Progenitor cell of endocrine pancreas (in vitro differentiated cells): Measurements from ENCODE around the gene E4F1. TPM values are rescaled to one million over a fixed set of nuclear protein-coding genes. Genes with fewer than 3 reads are reported as not detected.

Experiments
- DNase-seq: peaks from one replicate; pipeline ENCODE4 v3.0.0; 2021; ENCODE audit warnings: low spot score; ENCODE audit not compliant: unreplicated experiment
- H3K27ac Mint-ChIP-seq: 2 replicates; pipeline ENCODE4 v1.8.0; 2021; ENCODE audit warnings: mild to moderate bottlenecking, moderate library complexity, mixed read lengths
- H3K27me3 Mint-ChIP-seq: 2 replicates; pipeline ENCODE4 v1.8.0; 2021; ENCODE audit warnings: mixed read lengths
- H3K36me3 Mint-ChIP-seq: 2 replicates; pipeline ENCODE4 v1.8.0; 2022; ENCODE audit warnings: mixed read lengths; ENCODE audit not compliant: insufficient read depth
- H3K4me1 Mint-ChIP-seq: 2 replicates; pipeline ENCODE4 v1.8.0; 2021; ENCODE audit warnings: low read depth, mixed read lengths
- H3K4me3 Mint-ChIP-seq: 2 replicates; pipeline ENCODE4 v1.8.0; 2021; ENCODE audit warnings: low read depth, mild to moderate bottlenecking, moderate library complexity, mixed read lengths
- H3K9me3 Mint-ChIP-seq: 2 replicates; pipeline ENCODE4 v1.8.0; 2021; ENCODE audit warnings: low read depth, mixed read lengths
- CTCF ChIP-seq: fragments of 200-600 bp; sonication (generic); IDR thresholded peaks from one replicate; pipeline ENCODE4 v1.5.0; 2021; ENCODE audit warnings: antibody characterized with exemption, mild to moderate bottlenecking; ENCODE audit not compliant: unreplicated experiment
- total RNA-seq: library from RNA; stranded (reverse); gene quantifications from 2 replicates; pipeline ENCODE4 v1.2.1, GENCODE V29; 2021

Gene E4F1
- total RNA-seq, 1 donor from 2014 or later, result 33.7 TPM

GRCh38 chr16:2210386-2211365 lies 12.7 kb upstream of the E4F1 start, which contains the start of gene BRICD5:
BRICD5 (minus strand) TSS chr16:2210863; CDS start chr16:2210833, 30 bp downstream.
- no peaks in the 10 kb centered on the region for H3K27me3 Mint-ChIP-seq
- no peaks in the 10 kb centered on the region for H3K9me3 Mint-ChIP-seq
- peaks cover 4% of the 10 kb centered on the region for H3K36me3 Mint-ChIP-seq
- DNase-seq, result no peak
- no peak for TF ChIP-seq CTCF
- H3K4me1 Mint-ChIP-seq, result peaks cover 17% of the 10 kb centered on the region
- no peak within 1 kb of the TSS for H3K27ac Mint-ChIP-seq
- no peak within 1 kb of the TSS for H3K4me3 Mint-ChIP-seq

- peaks cover 3% of the 10 kb centered on the region for H3K36me3 Mint-ChIP-seq
- peak overlapping the region; percentile 26 for H3K4me3 Mint-ChIP-seq
- H3K9me3 Mint-ChIP-seq, result no peaks in the 10 kb centered on the region
- H3K27me3 Mint-ChIP-seq, result no peaks in the 10 kb centered on the region
- H3K27ac Mint-ChIP-seq, result no peak overlapping the region
- DNase-seq, result no peak
- no peak for TF ChIP-seq CTCF
- H3K4me1 Mint-ChIP-seq, result peaks cover 13% of the 10 kb centered on the region
Observed at GRCh38 chr16:2211923-2212347, 11.5 kb upstream of the E4F1 start.

- H3K36me3 Mint-ChIP-seq, result peaks cover under 1% of the 10 kb centered on the region
- no peak for TF ChIP-seq CTCF
- H3K27ac Mint-ChIP-seq, result no peak overlapping the region
Observed at GRCh38 chr16:2212362-2213324, 10.7 kb upstream of the E4F1 start.

GRCh38 chr16:2213817-2214718 lies 9.3 kb upstream of the E4F1 start:
- Mint-ChIP-seq H3K4me3 (peak overlapping the region; percentile 72), H3K27me3 (no peaks in the 10 kb centered on the region), H3K9me3 (no peaks in the 10 kb centered on the region), H3K27ac (peak overlapping the region; percentile 49), H3K36me3 (no peaks in the 10 kb centered on the region), H3K4me1 (peaks cover 13% of the 10 kb centered on the region)
- peak; percentile 11 for TF ChIP-seq CTCF
- DNase-seq, result no peak

More at GRCh38 chr16:2212362-2213324, 10.7 kb upstream of the E4F1 start:
- Mint-ChIP-seq H3K27me3 (no peaks in the 10 kb centered on the region), H3K9me3 (no peaks in the 10 kb centered on the region), H3K4me1 (peaks cover 13% of the 10 kb centered on the region), H3K4me3 (peak overlapping the region; percentile 72)
- no peak for DNase-seq
